ENCODE results near the gene STBD1.

Gene STBD1

DNA sequence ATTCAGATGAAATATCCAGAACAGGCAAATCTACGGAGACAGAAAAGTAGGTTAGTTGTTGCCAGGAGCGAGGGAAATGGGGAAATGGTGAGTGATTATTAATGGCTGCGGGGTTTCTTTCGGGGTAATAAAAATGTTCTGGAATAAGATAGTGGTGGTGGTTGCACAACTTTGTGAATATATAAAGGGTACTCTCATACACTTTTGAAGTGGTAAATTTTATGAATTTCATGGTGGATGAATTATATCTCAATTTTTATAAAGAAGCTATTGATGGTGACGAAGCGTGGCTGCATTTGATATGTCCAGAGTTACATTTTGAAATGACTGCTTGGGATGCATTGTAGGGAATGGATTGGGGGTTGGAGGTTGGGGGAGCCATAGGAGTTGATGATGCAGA is 38.7 kb upstream of the STBD1 start:
- no peak overlapping the region for H3K4me3 ChIP-seq (ENCODE audit: low read depth, low read length)
- no peak for DNase-seq (ENCODE audit: low read depth)
- TF ChIP-seq, protein P1, sequence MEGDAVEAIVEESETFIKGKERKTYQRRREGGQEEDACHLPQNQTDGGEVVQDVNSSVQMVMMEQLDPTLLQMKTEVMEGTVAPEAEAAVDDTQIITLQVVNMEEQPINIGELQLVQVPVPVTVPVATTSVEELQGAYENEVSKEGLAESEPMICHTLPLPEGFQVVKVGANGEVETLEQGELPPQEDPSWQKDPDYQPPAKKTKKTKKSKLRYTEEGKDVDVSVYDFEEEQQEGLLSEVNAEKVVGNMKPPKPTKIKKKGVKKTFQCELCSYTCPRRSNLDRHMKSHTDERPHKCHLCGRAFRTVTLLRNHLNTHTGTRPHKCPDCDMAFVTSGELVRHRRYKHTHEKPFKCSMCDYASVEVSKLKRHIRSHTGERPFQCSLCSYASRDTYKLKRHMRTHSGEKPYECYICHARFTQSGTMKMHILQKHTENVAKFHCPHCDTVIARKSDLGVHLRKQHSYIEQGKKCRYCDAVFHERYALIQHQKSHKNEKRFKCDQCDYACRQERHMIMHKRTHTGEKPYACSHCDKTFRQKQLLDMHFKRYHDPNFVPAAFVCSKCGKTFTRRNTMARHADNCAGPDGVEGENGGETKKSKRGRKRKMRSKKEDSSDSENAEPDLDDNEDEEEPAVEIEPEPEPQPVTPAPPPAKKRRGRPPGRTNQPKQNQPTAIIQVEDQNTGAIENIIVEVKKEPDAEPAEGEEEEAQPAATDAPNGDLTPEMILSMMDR (IDR thresholded peaks at IDR 0.05; ENCODE audit: insufficient read depth, low read depth, low read length, missing control alignments): no peak

DNA sequence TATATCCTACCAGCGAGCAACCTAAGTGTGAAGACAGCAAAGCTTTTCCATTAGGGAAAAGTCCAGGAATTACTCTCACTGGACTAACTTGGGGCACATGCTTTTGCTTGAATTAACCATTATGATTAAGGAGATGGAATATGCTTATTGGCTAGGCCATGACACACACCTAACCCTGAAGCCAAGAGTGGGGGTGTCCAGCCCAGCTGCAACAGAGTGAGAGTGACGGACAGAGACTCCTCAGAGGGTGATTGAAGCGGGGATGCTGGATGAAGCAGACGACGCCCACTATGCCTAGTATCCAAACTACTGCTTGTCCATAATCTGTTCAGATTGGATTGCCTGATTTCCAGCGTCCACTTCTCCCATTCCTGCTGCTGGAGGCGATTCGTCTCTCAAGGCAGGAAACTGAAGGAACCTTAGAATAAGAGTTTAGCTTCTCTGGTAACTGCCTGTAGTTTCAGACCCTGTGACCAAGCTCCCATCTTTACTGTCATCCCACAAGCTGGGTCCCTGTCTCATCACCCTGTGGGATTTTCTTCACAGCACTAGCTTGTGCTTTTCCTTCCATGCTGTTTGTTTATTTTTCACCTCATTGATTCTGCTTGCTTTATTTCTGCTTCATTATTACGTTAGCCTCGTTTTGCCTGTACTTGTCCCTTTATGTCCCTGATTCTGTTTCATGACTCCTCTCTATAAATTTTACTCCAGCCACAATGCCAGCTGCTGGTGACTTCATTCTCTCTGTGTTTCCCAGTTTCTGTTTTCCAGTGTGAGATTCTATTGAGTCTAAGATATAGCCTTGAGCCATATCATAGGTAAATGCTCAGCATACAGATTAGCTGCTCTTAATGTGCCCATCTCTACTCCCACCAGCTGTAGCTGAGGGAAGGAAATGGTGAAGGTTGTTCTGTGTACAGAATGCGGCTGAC is 36.0 kb upstream of the STBD1 start:
- TF ChIP-seq, protein P1 (IDR thresholded peaks at IDR 0.05; ENCODE audit: insufficient read depth, low read depth, low read length, missing control alignments): no peak
- DNase-seq (ENCODE audit: low read depth): no peak
- no peak overlapping the region for H3K4me3 ChIP-seq (ENCODE audit: low read depth, low read length)

DNA sequence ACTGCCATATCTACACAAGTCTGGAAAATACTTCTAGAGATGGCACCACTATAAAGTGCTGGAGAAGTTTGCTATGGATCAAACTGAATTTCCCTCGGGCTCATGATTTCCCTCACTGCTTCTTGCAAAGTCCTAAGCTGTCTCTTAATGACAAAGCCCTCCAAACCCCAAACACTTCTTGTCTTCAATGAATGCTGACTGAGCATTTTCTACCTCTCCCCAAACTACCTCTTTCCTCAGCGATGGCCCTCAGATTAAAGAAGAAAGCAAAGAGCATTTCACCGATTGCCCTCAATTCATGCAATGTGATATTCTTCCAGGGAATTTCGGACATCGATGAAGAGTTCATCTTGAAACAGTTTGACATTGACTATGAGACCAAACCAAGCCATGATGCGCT is 35.3 kb upstream of the STBD1 start:
- no peak for DNase-seq (ENCODE audit: low read depth)
- TF ChIP-seq, protein P1 (IDR thresholded peaks at IDR 0.05; ENCODE audit: insufficient read depth, low read depth, low read length, missing control alignments): no peak

DNA sequence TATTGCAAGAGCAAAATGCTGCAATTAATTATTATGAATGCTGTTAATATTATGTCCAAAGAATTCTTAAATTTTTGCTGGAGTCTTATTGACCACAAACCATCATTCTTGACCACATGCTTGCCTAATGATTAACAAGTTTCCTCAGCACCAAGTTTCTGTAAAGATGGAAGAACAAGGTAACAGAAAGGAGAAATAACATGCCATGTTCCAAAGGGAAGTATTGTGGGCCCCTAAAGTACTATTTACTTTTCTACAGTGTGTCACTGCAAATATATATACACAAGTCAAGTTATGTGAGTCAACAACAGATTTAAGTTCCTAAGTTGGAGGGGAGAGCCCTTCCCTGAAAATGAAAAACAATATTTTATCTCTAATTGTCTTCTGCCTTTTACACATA is 34.5 kb upstream of the STBD1 start:
- TF ChIP-seq, protein P1 (IDR thresholded peaks at IDR 0.05; ENCODE audit: insufficient read depth, low read depth, low read length, missing control alignments): no peak
- H3K4me3 ChIP-seq (ENCODE audit: low read depth, low read length): no peak overlapping the region
- DNase-seq (ENCODE audit: low read depth): no peak

More for the DNA sequence above, 35.3 kb upstream of the STBD1 start:
- no peak overlapping the region for H3K4me3 ChIP-seq (ENCODE audit: low read depth, low read length)

DNA sequence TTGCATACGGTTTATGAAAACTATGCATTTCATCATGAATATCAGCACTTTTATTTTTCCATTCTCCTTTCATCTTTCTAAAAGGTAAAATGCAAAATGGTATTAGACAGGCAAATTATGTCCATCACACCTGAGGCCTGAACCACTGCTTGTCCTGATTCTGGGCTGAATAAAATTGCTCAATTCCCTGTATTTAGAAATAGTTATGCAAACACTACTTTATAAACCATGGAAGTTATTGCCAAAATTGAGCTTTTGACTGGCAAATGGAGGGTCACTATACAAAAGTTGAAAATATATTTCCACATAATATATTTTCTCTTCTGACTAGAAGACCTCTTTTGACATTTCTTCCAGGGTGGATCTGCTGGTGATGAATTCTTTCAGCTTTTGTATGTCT is 34.0 kb upstream of the STBD1 start:
- TF ChIP-seq, protein P1 (IDR thresholded peaks at IDR 0.05; ENCODE audit: insufficient read depth, low read depth, low read length, missing control alignments): no peak
- no peak for DNase-seq (ENCODE audit: low read depth)

DNA sequence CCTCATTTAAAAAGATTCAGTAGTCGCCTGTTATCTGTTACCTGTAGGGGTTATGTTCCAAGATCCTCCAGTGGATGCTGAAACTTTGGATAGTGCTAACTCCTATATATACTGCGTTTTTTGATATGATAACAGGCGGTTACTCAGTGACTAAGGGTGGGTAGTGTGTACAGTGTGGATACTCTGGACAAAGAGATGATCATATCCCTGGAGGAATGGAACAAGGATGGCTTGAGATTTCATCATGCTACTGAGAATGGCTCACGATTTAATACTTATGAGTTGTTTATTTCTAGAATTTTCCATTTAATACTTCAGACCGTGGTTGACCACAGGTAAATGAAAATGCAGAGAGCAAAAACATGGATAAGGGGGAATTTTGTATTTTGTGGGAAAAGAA is 33.5 kb upstream of the STBD1 start:
- TF ChIP-seq, protein P1 (IDR thresholded peaks at IDR 0.05; ENCODE audit: insufficient read depth, low read depth, low read length, missing control alignments): no peak
- H3K4me3 ChIP-seq (ENCODE audit: low read depth, low read length): no peak overlapping the region
- no peak for DNase-seq (ENCODE audit: low read depth)

More for the DNA sequence above, 34.0 kb upstream of the STBD1 start:
- H3K4me3 ChIP-seq (ENCODE audit: low read depth, low read length): no peak overlapping the region
